SK-N-SH treated with all-trans-retinoic acid at 6 μM for 48 hours (cell line): ENCODE results near the gene NPAS3.

Source experiments
- ATAC-seq: fragments of 200-7000 bp; cut with Tn5 transposase; 3 replicates; pipeline ENCODE4 v1.9.1; 2020; ENCODE audit warnings: mild to moderate bottlenecking, moderate library complexity
- ARNTL ChIP-seq: fragments of 450-650 bp; formaldehyde crosslinking; IDR thresholded peaks from 2 replicates; pipeline ENCODE4 v1.5.0; 2020; ENCODE audit warnings: low read depth, mild to moderate bottlenecking, moderate library complexity, borderline replicate concordance
- BACH2 ChIP-seq: fragments of 250-450 bp; sonication (Bioruptor Pico); IDR thresholded peaks from 2 replicates; pipeline ENCODE4 v1.9.0; 2021; ENCODE audit warnings: mild to moderate bottlenecking, borderline replicate concordance
- CSDC2 ChIP-seq: fragments of 250-450 bp; sonication (Bioruptor Pico); IDR thresholded peaks from 2 replicates; pipeline ENCODE4 v1.5.0; 2020; ENCODE audit warnings: mild to moderate bottlenecking, moderate library complexity
- ESRRG ChIP-seq: fragments of 250-450 bp; sonication (Bioruptor Pico); IDR thresholded peaks from 2 replicates; pipeline ENCODE4 v1.6.1; 2021; ENCODE audit warnings: mild to moderate bottlenecking
- GLIS3 ChIP-seq: fragments of 250-450 bp; sonication (Bioruptor Pico); IDR thresholded peaks from 2 replicates; pipeline ENCODE4 v1.5.0; 2020; ENCODE audit warnings: mild to moderate bottlenecking, moderate library complexity
- OSR1 ChIP-seq: fragments of 250-450 bp; sonication (Bioruptor Pico); IDR thresholded peaks from 2 replicates; pipeline ENCODE4 v1.8.0; 2022; ENCODE audit warnings: moderate library complexity, mild to moderate bottlenecking, inconsistent platforms
- PPARA ChIP-seq: fragments of 250-450 bp; sonication (Bioruptor Pico); IDR thresholded peaks from 2 replicates; pipeline ENCODE4 v1.5.0; 2020; ENCODE audit warnings: mild to moderate bottlenecking, borderline replicate concordance
- RARB ChIP-seq: fragments of 250-450 bp; sonication (Bioruptor Pico); IDR thresholded peaks from 2 replicates; pipeline ENCODE4 v1.8.0; 2021; ENCODE audit warnings: mild to moderate bottlenecking, moderate library complexity
- SNAI2 ChIP-seq: fragments of 250-450 bp; sonication (Bioruptor Pico); IDR thresholded peaks from 2 replicates; pipeline ENCODE4 v1.5.0; 2020; ENCODE audit warnings: mild to moderate bottlenecking, moderate library complexity
- TCF4 ChIP-seq: fragments of 250-450 bp; sonication (Bioruptor Pico); IDR thresholded peaks from 2 replicates; pipeline ENCODE4 v1.8.0; 2021; ENCODE audit warnings: mild to moderate bottlenecking, moderate library complexity, borderline replicate concordance
- ZC3H10 ChIP-seq: fragments of 250-450 bp; sonication (Bioruptor Pico); IDR thresholded peaks from 2 replicates; pipeline ENCODE4 v1.5.1; 2021; ENCODE audit warnings: mild to moderate bottlenecking, moderate library complexity
- ZFP3 ChIP-seq: fragments of 250-450 bp; sonication (Bioruptor Pico); IDR thresholded peaks from 2 replicates; pipeline ENCODE4 v1.5.0; 2020; ENCODE audit warnings: mild to moderate bottlenecking, moderate library complexity
- ZFP30 ChIP-seq: fragments of 450-650 bp; formaldehyde crosslinking; IDR thresholded peaks from 2 replicates; pipeline ENCODE4 v1.5.0; 2022; ENCODE audit warnings: mild to moderate bottlenecking, moderate library complexity
- ZNF565 ChIP-seq: fragments of 450-650 bp; formaldehyde crosslinking; conservative IDR thresholded peaks from 2 replicates; pipeline ENCODE4 v1.5.0; 2020; ENCODE audit warnings: low read depth, mild to moderate bottlenecking, moderate library complexity
- ZNF70 ChIP-seq: fragments of 450-650 bp; formaldehyde crosslinking; IDR thresholded peaks from 2 replicates; pipeline ENCODE4 v1.5.0; 2020; ENCODE audit warnings: mild to moderate bottlenecking, moderate library complexity
- ZNF8 ChIP-seq: fragments of 450-650 bp; formaldehyde crosslinking; IDR thresholded peaks from 2 replicates; pipeline ENCODE4 v1.5.0; 2020; ENCODE audit warnings: mild to moderate bottlenecking, moderate library complexity
- TF ChIP-seq, protein P1 (sequence below): fragments of 250-450 bp; sonication (Bioruptor Pico); IDR thresholded peaks from 2 replicates; pipeline ENCODE4 v1.8.0; 2020; ENCODE audit warnings: mild to moderate bottlenecking, moderate library complexity, borderline replicate concordance
- TF ChIP-seq, protein P2 (sequence below): fragments of 250-450 bp; sonication (Bioruptor Pico); IDR thresholded peaks from 2 replicates; pipeline ENCODE4 v1.5.1; 2020; ENCODE audit warnings: low read depth, mild to moderate bottlenecking, moderate library complexity
- TF ChIP-seq, protein P3 (sequence below): fragments of 250-450 bp; sonication (Bioruptor Pico); IDR thresholded peaks from 2 replicates; pipeline ENCODE4 v1.8.0; 2021; ENCODE audit warnings: low read depth, mild to moderate bottlenecking, moderate library complexity, borderline replicate concordance
- TF ChIP-seq, protein P4 (sequence below): fragments of 250-450 bp; sonication (Bioruptor Pico); IDR thresholded peaks from 2 replicates; pipeline ENCODE4 v1.5.1; 2021; ENCODE audit warnings: mild to moderate bottlenecking, moderate library complexity
- TF ChIP-seq, protein P5 (sequence below): fragments of 250-450 bp; sonication (Bioruptor Pico); IDR thresholded peaks from 2 replicates; pipeline ENCODE4 v1.5.0; 2020; ENCODE audit warnings: mild to moderate bottlenecking, moderate library complexity

NPAS3 gene

DNA sequence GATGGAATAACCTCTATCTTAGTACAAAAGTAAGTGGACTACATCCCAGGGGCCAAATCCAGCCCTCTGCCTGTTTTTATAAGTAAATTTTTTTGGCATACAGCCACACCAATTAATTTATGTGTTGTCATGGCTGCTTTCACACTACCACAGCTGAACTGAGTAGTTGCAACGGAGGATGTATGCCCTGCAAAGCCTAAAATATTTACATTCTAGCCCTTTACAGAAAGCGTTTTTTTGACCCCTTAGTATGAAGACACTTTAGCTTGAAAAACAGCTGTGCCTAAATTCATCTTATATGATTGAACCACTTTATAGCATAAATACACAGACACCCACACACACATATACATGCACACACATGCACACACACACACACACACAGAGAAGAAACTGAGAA is 510.6 kb downstream of the NPAS3 start:
- TF ChIP-seq, protein P1, sequence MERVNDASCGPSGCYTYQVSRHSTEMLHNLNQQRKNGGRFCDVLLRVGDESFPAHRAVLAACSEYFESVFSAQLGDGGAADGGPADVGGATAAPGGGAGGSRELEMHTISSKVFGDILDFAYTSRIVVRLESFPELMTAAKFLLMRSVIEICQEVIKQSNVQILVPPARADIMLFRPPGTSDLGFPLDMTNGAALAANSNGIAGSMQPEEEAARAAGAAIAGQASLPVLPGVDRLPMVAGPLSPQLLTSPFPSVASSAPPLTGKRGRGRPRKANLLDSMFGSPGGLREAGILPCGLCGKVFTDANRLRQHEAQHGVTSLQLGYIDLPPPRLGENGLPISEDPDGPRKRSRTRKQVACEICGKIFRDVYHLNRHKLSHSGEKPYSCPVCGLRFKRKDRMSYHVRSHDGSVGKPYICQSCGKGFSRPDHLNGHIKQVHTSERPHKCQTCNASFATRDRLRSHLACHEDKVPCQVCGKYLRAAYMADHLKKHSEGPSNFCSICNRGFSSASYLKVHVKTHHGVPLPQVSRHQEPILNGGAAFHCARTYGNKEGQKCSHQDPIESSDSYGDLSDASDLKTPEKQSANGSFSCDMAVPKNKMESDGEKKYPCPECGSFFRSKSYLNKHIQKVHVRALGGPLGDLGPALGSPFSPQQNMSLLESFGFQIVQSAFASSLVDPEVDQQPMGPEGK (CRISPR knock-in tag) = no peak
- TF ChIP-seq, all 23 proteins: peak for 0
- ATAC-seq = no peak

DNA sequence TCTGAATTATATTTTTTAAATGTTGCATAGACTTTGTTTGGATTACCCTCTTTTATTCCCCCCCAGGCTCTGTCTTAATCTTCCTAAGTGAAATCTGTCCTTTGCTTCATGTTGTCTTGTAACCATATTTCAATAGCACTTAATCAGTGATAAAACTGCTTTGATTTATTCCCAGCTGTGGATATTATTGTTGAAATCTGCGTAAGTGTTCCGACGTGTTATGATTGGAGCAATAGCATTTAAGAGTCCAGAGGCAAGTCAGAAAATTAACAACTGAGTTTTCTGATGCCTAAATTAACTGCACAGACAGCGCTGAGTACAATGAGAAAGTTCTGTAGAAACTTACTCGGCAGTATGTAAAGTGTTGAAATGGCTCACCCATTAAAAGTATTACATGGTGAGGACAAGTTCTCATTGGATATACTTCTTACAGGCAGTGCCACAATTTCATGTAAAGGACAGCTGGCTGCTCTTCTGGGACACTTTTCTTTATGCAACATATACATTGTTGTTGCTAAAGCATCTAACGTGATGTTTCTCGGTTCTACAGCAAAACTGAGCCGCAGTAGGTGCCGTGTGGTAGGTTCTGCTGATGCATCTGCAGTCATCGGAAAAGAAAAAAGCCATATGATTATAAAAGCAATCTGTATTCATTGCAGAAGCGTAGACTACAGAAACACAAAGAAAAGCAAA is 511.2 kb downstream of the NPAS3 start:
- TF ChIP-seq, protein P2, sequence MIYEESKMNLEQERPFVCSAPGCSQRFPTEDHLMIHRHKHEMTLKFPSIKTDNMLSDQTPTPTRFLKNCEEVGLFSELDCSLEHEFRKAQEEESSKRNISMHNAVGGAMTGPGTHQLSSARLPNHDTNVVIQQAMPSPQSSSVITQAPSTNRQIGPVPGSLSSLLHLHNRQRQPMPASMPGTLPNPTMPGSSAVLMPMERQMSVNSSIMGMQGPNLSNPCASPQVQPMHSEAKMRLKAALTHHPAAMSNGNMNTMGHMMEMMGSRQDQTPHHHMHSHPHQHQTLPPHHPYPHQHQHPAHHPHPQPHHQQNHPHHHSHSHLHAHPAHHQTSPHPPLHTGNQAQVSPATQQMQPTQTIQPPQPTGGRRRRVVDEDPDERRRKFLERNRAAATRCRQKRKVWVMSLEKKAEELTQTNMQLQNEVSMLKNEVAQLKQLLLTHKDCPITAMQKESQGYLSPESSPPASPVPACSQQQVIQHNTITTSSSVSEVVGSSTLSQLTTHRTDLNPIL (CRISPR knock-in tag) = no peak
- TF ChIP-seq, protein P3, sequence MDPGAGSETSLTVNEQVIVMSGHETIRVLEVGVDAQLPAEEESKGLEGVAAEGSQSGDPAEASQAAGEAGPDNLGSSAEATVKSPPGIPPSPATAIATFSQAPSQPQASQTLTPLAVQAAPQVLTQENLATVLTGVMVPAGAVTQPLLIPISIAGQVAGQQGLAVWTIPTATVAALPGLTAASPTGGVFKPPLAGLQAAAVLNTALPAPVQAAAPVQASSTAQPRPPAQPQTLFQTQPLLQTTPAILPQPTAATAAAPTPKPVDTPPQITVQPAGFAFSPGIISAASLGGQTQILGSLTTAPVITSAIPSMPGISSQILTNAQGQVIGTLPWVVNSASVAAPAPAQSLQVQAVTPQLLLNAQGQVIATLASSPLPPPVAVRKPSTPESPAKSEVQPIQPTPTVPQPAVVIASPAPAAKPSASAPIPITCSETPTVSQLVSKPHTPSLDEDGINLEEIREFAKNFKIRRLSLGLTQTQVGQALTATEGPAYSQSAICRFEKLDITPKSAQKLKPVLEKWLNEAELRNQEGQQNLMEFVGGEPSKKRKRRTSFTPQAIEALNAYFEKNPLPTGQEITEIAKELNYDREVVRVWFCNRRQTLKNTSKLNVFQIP (CRISPR knock-in tag) = no peak
- TF ChIP-seq ZNF8 (CRISPR knock-in tag) (no peak), SNAI2 (CRISPR knock-in tag) (no peak), CSDC2 (CRISPR knock-in tag) (no peak)
- TF ChIP-seq, protein P4, sequence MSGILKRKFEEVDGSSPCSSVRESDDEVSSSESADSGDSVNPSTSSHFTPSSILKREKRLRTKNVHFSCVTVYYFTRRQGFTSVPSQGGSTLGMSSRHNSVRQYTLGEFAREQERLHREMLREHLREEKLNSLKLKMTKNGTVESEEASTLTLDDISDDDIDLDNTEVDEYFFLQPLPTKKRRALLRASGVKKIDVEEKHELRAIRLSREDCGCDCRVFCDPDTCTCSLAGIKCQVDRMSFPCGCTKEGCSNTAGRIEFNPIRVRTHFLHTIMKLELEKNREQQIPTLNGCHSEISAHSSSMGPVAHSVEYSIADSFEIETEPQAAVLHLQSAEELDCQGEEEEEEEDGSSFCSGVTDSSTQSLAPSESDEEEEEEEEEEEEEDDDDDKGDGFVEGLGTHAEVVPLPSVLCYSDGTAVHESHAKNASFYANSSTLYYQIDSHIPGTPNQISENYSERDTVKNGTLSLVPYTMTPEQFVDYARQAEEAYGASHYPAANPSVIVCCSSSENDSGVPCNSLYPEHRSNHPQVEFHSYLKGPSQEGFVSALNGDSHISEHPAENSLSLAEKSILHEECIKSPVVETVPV = no peak
- no peak for ATAC-seq

DNA sequence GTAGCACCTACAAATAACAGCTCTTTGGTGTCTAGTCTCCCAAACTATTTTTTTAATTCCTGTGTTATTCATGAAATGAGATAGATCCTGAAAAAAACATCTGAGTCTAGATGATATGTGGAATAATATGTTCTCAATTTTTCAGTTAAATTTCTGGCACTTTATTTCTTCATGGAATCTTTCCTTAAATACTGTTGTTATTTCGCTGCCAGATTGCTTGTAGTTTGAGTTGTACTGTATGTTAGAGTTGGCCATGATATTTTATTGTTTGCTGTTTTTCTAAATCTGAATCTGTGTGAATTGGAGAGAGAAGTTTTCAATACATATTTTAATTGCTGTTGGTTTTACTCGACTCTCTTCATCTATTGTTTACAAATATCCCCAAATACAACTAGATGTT is 511.7 kb downstream of the NPAS3 start:
- TF ChIP-seq, protein P5, sequence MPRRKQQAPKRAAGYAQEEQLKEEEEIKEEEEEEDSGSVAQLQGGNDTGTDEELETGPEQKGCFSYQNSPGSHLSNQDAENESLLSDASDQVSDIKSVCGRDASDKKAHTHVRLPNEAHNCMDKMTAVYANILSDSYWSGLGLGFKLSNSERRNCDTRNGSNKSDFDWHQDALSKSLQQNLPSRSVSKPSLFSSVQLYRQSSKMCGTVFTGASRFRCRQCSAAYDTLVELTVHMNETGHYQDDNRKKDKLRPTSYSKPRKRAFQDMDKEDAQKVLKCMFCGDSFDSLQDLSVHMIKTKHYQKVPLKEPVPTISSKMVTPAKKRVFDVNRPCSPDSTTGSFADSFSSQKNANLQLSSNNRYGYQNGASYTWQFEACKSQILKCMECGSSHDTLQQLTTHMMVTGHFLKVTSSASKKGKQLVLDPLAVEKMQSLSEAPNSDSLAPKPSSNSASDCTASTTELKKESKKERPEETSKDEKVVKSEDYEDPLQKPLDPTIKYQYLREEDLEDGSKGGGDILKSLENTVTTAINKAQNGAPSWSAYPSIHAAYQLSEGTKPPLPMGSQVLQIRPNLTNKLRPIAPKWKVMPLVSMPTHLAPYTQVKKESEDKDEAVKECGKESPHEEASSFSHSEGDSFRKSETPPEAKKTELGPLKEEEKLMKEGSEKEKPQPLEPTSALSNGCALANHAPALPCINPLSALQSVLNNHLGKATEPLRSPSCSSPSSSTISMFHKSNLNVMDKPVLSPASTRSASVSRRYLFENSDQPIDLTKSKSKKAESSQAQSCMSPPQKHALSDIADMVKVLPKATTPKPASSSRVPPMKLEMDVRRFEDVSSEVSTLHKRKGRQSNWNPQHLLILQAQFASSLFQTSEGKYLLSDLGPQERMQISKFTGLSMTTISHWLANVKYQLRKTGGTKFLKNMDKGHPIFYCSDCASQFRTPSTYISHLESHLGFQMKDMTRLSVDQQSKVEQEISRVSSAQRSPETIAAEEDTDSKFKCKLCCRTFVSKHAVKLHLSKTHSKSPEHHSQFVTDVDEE (CRISPR knock-in tag) = no peak
- TF ChIP-seq GLIS3 = no peak
- no peak for TF ChIP-seq BACH2 (CRISPR knock-in tag)
- TF ChIP-seq, protein P4 = no peak
- no peak for TF ChIP-seq ARNTL
- no peak for TF ChIP-seq ESRRG (CRISPR knock-in tag)
- TF ChIP-seq ZNF565 (CRISPR knock-in tag) = no peak
- TF ChIP-seq ZNF8 (CRISPR knock-in tag) = no peak
- no peak for TF ChIP-seq ZC3H10 (CRISPR knock-in tag)
- TF ChIP-seq CSDC2 (CRISPR knock-in tag) = no peak
- TF ChIP-seq, protein P2 (CRISPR knock-in tag) = no peak
- TF ChIP-seq PPARA = no peak
- TF ChIP-seq ZNF70 (CRISPR knock-in tag) = no peak
- no peak for TF ChIP-seq ZFP30 (CRISPR knock-in tag)
- TF ChIP-seq, protein P3 (CRISPR knock-in tag) = no peak
- no peak for TF ChIP-seq ZFP3 (CRISPR knock-in tag)
- TF ChIP-seq OSR1 = no peak
- TF ChIP-seq RARB = no peak
- TF ChIP-seq, protein P1 (CRISPR knock-in tag) = no peak
- TF ChIP-seq TCF4 (CRISPR knock-in tag) = no peak
- ATAC-seq = no peak
